Neural cell (in vitro differentiated cells): ENCODE results near the gene ATP6V1G3. TPM values are rescaled to one million over a fixed set of nuclear protein-coding genes. Genes with fewer than 3 reads are reported as not detected.

ENCODE experiments used
- H2AFZ ChIP-seq: fragments of 200-600, 300-800 bp; sonication (generic), shearing (Covaris generic); 2 replicates; pipeline ENCODE4 v1.6.0; 2014; ENCODE audit warnings: low read depth, mild to moderate bottlenecking, antibody characterized with exemption, low read length, moderate library complexity
- H3F3A ChIP-seq: fragments of 200-600 bp; shearing (Covaris generic); 2 replicates; pipeline ENCODE4 v1.6.1; 2016; ENCODE audit warnings: mild to moderate bottlenecking, moderate library complexity, mixed read lengths, antibody characterized with exemption, low read length; ENCODE audit not compliant: insufficient read depth, poor library complexity, severe bottlenecking
- H3K27ac ChIP-seq: fragments of 200-600, 300-800 bp; sonication (generic), shearing (Covaris generic); 2 replicates; pipeline ENCODE4 v1.5.1; 2014; ENCODE audit warnings: mild to moderate bottlenecking, low read length, moderate library complexity
- H3K27me3 ChIP-seq: fragments of 300-800, 200-600 bp; sonication (generic), shearing (Covaris generic); 2 replicates; pipeline ENCODE4 v1.6.0; 2014; ENCODE audit warnings: mild to moderate bottlenecking, low read depth, low read length, moderate library complexity; ENCODE audit not compliant: insufficient read depth
- H3K36me3 ChIP-seq: fragments of 300-800, 200-600 bp; sonication (generic), shearing (Covaris generic); 2 replicates; pipeline ENCODE4 v1.5.1; 2014; ENCODE audit warnings: mild to moderate bottlenecking, antibody characterized with exemption, low read length, moderate library complexity; ENCODE audit not compliant: insufficient read depth
- H3K4me2 ChIP-seq: fragments of 300-800, 200-600 bp; sonication (generic), shearing (Covaris generic); 2 replicates; pipeline ENCODE4 v1.6.0; 2014; ENCODE audit warnings: mild to moderate bottlenecking, low read length
- H3K4me3 ChIP-seq: fragments of 300-800, 200-600 bp; sonication (generic), shearing (Covaris generic); 2 replicates; pipeline ENCODE4 v1.5.1; 2014; ENCODE audit warnings: mild to moderate bottlenecking, low read length, moderate library complexity
- H3K79me2 ChIP-seq: fragments of 200-600 bp; shearing (Covaris generic); replicated peaks from 2 replicates; pipeline ENCODE4 v1.6.0; 2014; ENCODE audit warnings: mild to moderate bottlenecking, low read length, moderate library complexity; ENCODE audit not compliant: insufficient read depth
- H3K9ac ChIP-seq: fragments of 300-800, 200-600 bp; sonication (generic), shearing (Covaris generic); 2 replicates; pipeline ENCODE4 v1.6.1; 2016; ENCODE audit warnings: mild to moderate bottlenecking, low read length, mixed read lengths
- H3K9me2 ChIP-seq: fragments of 200-600 bp; shearing (Covaris generic); 2 replicates; pipeline ENCODE4 v1.6.1; 2016; ENCODE audit warnings: mild to moderate bottlenecking, low read length, mixed read lengths; ENCODE audit not compliant: insufficient read depth
- H3K9me3 ChIP-seq: fragments of 200-600, 300-800 bp; sonication (generic), shearing (Covaris generic); 2 replicates; pipeline ENCODE4 v1.6.1; 2016; ENCODE audit warnings: mild to moderate bottlenecking, mixed run types, low read length, moderate library complexity, mixed read lengths
- H4K20me1 ChIP-seq: fragments of 200-600 bp; shearing (Covaris generic); 2 replicates; pipeline ENCODE4 v1.6.1; 2016; ENCODE audit warnings: mild to moderate bottlenecking, mixed run types; ENCODE audit not compliant: insufficient read depth
- EP300 ChIP-seq: fragments of 450-650 bp; conservative IDR thresholded peaks from 2 replicates; pipeline ENCODE4 v1.6.1; 2014; ENCODE audit warnings: antibody characterized with exemption, mild to moderate bottlenecking, moderate library complexity; ENCODE audit not compliant: poor library complexity, severe bottlenecking
- EZH2 ChIP-seq: fragments of 200-600, 300-800 bp; shearing (Covaris generic), sonication (generic); IDR thresholded peaks from 2 replicates; pipeline ENCODE4 v1.6.1; 2014; ENCODE audit warnings: antibody characterized with exemption, low read length, borderline replicate concordance, mild to moderate bottlenecking; ENCODE audit not compliant: insufficient read depth, poor library complexity, severe bottlenecking
- MXI1 ChIP-seq: fragments of 450-650 bp; conservative IDR thresholded peaks from 2 replicates; pipeline ENCODE4 v1.6.1; 2014; ENCODE audit warnings: antibody characterized with exemption, mild to moderate bottlenecking; ENCODE audit not compliant: poor library complexity, severe bottlenecking
- POLR2AphosphoS5 ChIP-seq: IDR thresholded peaks from 2 replicates; pipeline ENCODE4 v1.6.1; 2012
- RAD21 ChIP-seq: fragments of 450-650 bp; conservative IDR thresholded peaks from 2 replicates; pipeline ENCODE4 v1.6.1; 2014; ENCODE audit warnings: antibody characterized with exemption, mild to moderate bottlenecking, moderate library complexity
- SMC3 ChIP-seq: fragments of 450-650 bp; conservative IDR thresholded peaks from 2 replicates; pipeline ENCODE4 v1.6.1; 2014; ENCODE audit warnings: antibody characterized with exemption, mild to moderate bottlenecking, moderate library complexity; ENCODE audit not compliant: poor library complexity
- TAF1 ChIP-seq: IDR thresholded peaks from 2 replicates; pipeline ENCODE4 v1.6.1; 2012; ENCODE audit warnings: low read depth
- polyA plus RNA-seq: library from polyadenylated mRNA; depleted of rRNA; stranded (reverse); fragments of >200 nt; gene quantifications from 2 replicates; pipeline ENCODE4 v1.2.3, GENCODE V29; 2014
- TF ChIP-seq, protein P1 (sequence below): IDR thresholded peaks from 2 replicates; pipeline ENCODE4 v1.6.1; 2012; ENCODE audit warnings: borderline replicate concordance
- TF ChIP-seq, protein P2 (sequence below): fragments of 450-650 bp; IDR thresholded peaks from 2 replicates; pipeline ENCODE4 v1.5.1; 2014; ENCODE audit warnings: antibody characterized with exemption, mild to moderate bottlenecking, moderate library complexity; ENCODE audit not compliant: poor library complexity, severe bottlenecking

ATP6V1G3 gene
- polyA plus RNA-seq, 1 donor from 2014 or later, result not detected

DNA sequence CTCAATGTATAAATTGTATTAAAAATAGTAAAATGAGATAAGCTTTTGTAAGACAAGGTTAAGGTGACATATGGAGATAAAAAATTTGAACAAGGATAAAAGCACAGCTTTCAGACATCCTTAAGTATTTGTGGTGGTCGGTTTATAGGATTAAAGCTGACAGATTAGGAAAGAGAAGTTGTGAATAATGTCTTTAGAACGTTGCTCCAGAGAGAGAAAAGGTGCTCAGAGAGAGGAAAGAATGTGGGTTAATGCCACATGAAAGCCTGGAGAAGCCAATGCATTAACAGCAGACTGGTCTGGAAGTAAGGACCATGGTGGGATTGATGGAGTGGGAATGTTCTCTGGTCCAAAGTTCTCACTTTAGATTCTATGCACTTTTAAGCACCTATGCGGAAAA lies 44.8 kb downstream of the ATP6V1G3 start:
- H3K4me2 ChIP-seq, result no peak overlapping the region
- no peaks in the 10 kb centered on the region for H3K27me3 ChIP-seq

DNA sequence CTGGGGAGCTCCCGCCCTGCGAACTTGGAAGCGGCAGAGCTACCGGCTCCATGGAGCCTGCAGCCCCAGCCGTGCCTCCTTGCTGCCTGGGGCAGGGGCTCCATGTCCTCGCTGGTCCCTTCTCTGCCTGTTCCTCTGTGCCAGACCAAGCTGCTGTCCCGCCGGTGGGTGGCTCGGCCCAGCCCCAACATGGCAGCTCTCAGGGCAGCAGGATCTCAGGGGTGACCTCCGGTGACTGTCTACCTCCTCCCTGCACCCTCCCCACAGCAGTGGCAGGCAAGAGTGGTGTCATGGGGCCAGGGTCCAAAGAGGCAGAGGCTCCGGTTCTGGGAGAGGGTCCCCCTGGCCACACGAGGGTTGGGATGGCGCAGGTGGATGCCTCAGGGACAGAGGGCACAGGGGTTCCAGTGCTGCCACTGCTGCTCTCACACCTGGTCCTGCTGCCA lies 45.8 kb downstream of the ATP6V1G3 start:
- Histone ChIP-seq H3K27ac (no peak overlapping the region), H3K27me3 (no peaks in the 10 kb centered on the region), H4K20me1 (no peaks in the 10 kb centered on the region), H3K79me2 (no peaks in the 10 kb centered on the region), H3K36me3 (no peaks in the 10 kb centered on the region), H3K4me2 (no peak overlapping the region), H3K9me2 (no peaks in the 10 kb centered on the region), H2AFZ (no peak overlapping the region), H3K4me3 (no peak overlapping the region), H3F3A (no peaks in the 10 kb centered on the region), H3K9me3 (no peaks in the 10 kb centered on the region), H3K9ac (no peak overlapping the region)
- TF ChIP-seq, protein P1, sequence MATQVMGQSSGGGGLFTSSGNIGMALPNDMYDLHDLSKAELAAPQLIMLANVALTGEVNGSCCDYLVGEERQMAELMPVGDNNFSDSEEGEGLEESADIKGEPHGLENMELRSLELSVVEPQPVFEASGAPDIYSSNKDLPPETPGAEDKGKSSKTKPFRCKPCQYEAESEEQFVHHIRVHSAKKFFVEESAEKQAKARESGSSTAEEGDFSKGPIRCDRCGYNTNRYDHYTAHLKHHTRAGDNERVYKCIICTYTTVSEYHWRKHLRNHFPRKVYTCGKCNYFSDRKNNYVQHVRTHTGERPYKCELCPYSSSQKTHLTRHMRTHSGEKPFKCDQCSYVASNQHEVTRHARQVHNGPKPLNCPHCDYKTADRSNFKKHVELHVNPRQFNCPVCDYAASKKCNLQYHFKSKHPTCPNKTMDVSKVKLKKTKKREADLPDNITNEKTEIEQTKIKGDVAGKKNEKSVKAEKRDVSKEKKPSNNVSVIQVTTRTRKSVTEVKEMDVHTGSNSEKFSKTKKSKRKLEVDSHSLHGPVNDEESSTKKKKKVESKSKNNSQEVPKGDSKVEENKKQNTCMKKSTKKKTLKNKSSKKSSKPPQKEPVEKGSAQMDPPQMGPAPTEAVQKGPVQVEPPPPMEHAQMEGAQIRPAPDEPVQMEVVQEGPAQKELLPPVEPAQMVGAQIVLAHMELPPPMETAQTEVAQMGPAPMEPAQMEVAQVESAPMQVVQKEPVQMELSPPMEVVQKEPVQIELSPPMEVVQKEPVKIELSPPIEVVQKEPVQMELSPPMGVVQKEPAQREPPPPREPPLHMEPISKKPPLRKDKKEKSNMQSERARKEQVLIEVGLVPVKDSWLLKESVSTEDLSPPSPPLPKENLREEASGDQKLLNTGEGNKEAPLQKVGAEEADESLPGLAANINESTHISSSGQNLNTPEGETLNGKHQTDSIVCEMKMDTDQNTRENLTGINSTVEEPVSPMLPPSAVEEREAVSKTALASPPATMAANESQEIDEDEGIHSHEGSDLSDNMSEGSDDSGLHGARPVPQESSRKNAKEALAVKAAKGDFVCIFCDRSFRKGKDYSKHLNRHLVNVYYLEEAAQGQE, result no peak
- TF ChIP-seq EZH2 (no peak), SMC3 (no peak), RAD21 (no peak)
- TF ChIP-seq, protein P2, sequence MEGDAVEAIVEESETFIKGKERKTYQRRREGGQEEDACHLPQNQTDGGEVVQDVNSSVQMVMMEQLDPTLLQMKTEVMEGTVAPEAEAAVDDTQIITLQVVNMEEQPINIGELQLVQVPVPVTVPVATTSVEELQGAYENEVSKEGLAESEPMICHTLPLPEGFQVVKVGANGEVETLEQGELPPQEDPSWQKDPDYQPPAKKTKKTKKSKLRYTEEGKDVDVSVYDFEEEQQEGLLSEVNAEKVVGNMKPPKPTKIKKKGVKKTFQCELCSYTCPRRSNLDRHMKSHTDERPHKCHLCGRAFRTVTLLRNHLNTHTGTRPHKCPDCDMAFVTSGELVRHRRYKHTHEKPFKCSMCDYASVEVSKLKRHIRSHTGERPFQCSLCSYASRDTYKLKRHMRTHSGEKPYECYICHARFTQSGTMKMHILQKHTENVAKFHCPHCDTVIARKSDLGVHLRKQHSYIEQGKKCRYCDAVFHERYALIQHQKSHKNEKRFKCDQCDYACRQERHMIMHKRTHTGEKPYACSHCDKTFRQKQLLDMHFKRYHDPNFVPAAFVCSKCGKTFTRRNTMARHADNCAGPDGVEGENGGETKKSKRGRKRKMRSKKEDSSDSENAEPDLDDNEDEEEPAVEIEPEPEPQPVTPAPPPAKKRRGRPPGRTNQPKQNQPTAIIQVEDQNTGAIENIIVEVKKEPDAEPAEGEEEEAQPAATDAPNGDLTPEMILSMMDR, result no peak

More for the DNA sequence above, 44.8 kb downstream of the ATP6V1G3 start:
- H3K9ac ChIP-seq, result no peak overlapping the region
- H3K4me3 ChIP-seq, result no peak overlapping the region
- no peaks in the 10 kb centered on the region for H3K79me2 ChIP-seq
- no peaks in the 10 kb centered on the region for H4K20me1 ChIP-seq
- no peaks in the 10 kb centered on the region for H3K9me3 ChIP-seq
- no peaks in the 10 kb centered on the region for H3K36me3 ChIP-seq
- no peak overlapping the region for H3K27ac ChIP-seq
- H2AFZ ChIP-seq, result no peak overlapping the region
- H3K9me2 ChIP-seq, result no peaks in the 10 kb centered on the region
- no peaks in the 10 kb centered on the region for H3F3A ChIP-seq
- TF ChIP-seq EP300, result no peak
- TF ChIP-seq TAF1, result no peak
- TF ChIP-seq, protein P2, result no peak
- no peak for TF ChIP-seq POLR2AphosphoS5
- TF ChIP-seq SMC3, result no peak
- no peak for TF ChIP-seq EZH2
- no peak for TF ChIP-seq RAD21
- TF ChIP-seq, protein P1, result no peak
- TF ChIP-seq MXI1, result no peak
